NK-92 treated with Interleukin-12 subunit alpha and Interleukin-12 subunit beta, amount 100 ng/mL, for 24 hours (cell line): ENCODE data around the gene TMEM101.
"Not testable (repeated sequence)": the region's sequence is repeated elsewhere in the genome, so short reads cannot be mapped to it uniquely, and the experiment has no call there.

Experiments used
- DNase-seq: peaks from one replicate; lab custom pipeline; 2025; lab: John Stamatoyannopoulos, UW

Gene TMEM101

GRCh38 chr17:44023545-44024270 is 8.9 kb upstream of the TMEM101 start:
- DNase-seq = no peak

GRCh38 chr17:44022246-44022645 is 7.5 kb upstream of the TMEM101 start:
- DNase-seq = no peak

GRCh38 chr17:44021227-44021626 is 6.5 kb upstream of the TMEM101 start:
- not testable (repeated sequence) for DNase-seq

GRCh38 chr17:44014133-44014436 is 678 bp downstream of the TMEM101 start:
- no peak for DNase-seq

- DNase-seq = no peak
These were observed 1.9 kb downstream of the TMEM101 start for GRCh38 chr17:44012874-44013273.

- DNase-seq = no peak
These were observed 2.4 kb downstream of the TMEM101 start for GRCh38 chr17:44012391-44012790.

- no peak for DNase-seq
These were observed 2.9 kb downstream of the TMEM101 start for GRCh38 chr17:44011876-44012275.

- DNase-seq = no peak
These were observed 3.7 kb downstream of the TMEM101 start for GRCh38 chr17:44010966-44011647.

- DNase-seq = no peak
These were observed 6.4 kb downstream of the TMEM101 start for GRCh38 chr17:44008205-44008909.

- DNase-seq = no peak
These were observed 7.2 kb downstream of the TMEM101 start for GRCh38 chr17:44007346-44008204.

- peak; percentile 97 for DNase-seq
These were observed 8.0 kb downstream of the TMEM101 start for GRCh38 chr17:44006598-44007345.

- no peak for DNase-seq
These were observed 8.5 kb downstream of the TMEM101 start for GRCh38 chr17:44006272-44006597.

GRCh38 chr17:44005527-44006271 is 9.1 kb downstream of the TMEM101 start:
- DNase-seq = no peak

GRCh38 chr17:44004761-44005526 is 9.8 kb downstream of the TMEM101 start:
- DNase-seq = no peak

- DNase-seq = no peak
These were observed 10.5 kb downstream of the TMEM101 start, which contains the start of gene NAGS for GRCh38 chr17:44004077-44004760. Gene NAGS (plus strand): TSS chr17:44004622. CDS start chr17:44004664, 42 bp downstream.

GRCh38 chr17:44002141-44002848 is 12.5 kb downstream of the TMEM101 start:
- DNase-seq = no peak

- no peak for DNase-seq
These were observed 13.3 kb downstream of the TMEM101 start for GRCh38 chr17:44001461-44001920.

- DNase-seq = no peak
These were observed 13.8 kb downstream of the TMEM101 start for GRCh38 chr17:44000871-44001460.
